ENCODE measurements around the gene TMEM87B.

The TMEM87B gene

GRCh38 chr2:112118148-112118547 lies 63.1 kb downstream of the TMEM87B start:
- TF ChIP-seq CTCF (conservative IDR thresholded peaks at IDR 0.05; ENCODE audit: low read depth, low read length) = peak; percentile 24
- DNase-seq (ENCODE audit: low read depth) = peak; percentile 9
- no peak overlapping the region for H3K4me3 ChIP-seq (ENCODE audit: low read depth, low read length)

GRCh38 chr2:112121682-112122254 lies 66.7 kb downstream of the TMEM87B start:
- peak; percentile 68 for TF ChIP-seq CTCF (conservative IDR thresholded peaks at IDR 0.05; ENCODE audit: low read depth, low read length)
- H3K4me3 ChIP-seq (ENCODE audit: low read depth, low read length) = no peak overlapping the region
- peak; percentile 84 for DNase-seq (ENCODE audit: low read depth)

GRCh38 chr2:112129060-112129459 lies 74.0 kb downstream of the TMEM87B start:
- no peak for TF ChIP-seq CTCF (conservative IDR thresholded peaks at IDR 0.05; ENCODE audit: low read depth, low read length)
- DNase-seq (ENCODE audit: low read depth) = no peak

DNA sequence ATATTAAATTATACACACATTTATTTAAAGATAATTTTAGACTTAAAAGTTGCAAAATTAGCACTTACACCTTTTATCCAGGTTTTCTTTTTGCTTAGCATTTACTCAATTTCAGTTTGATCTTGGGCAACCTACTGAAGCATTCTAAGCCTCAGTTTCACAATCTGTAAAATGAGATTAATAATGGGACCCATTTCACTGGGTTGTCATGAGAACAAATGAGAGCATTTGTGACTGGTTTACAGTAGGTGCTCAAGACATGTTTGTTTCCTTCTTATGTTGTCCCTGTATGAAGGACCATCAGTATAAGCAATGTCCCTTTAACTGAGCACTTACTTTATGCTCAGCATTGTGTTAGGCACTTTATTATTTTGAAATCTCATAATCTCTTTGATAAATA lies 78.3 kb downstream of the TMEM87B start:
- no peak for TF ChIP-seq CTCF (conservative IDR thresholded peaks at IDR 0.05; ENCODE audit: low read depth, low read length)
- DNase-seq (ENCODE audit: low read depth) = no peak
- H3K4me3 ChIP-seq (ENCODE audit: low read depth, low read length) = no peak overlapping the region

More at GRCh38 chr2:112129060-112129459, 74.0 kb downstream of the TMEM87B start:
- no peak overlapping the region for H3K4me3 ChIP-seq (ENCODE audit: low read depth, low read length)

DNA sequence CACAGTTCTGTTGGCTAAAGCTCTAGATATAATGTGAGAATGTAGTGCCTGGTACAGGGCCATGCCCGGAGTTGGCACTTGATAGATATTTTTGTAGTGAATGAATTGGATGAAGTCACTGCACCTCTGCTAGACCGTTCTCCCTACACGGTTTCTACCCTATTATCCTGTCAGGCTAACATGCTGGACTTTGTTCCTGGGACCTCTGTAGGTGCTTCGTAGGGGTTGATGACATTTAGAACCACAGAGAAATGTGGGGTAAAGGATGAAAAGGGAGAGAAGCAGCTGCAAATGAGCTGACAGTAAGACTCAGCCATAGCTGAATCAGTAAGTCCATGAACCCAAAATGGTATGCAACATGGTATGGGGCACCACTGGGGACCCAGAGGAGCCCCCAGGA lies 79.1 kb downstream of the TMEM87B start:
- no peak for DNase-seq (ENCODE audit: low read depth)
- no peak for TF ChIP-seq CTCF (conservative IDR thresholded peaks at IDR 0.05; ENCODE audit: low read depth, low read length)
- H3K4me3 ChIP-seq (ENCODE audit: low read depth, low read length) = no peak overlapping the region

- DNase-seq (ENCODE audit: low read depth) = no peak
- no peak for TF ChIP-seq CTCF (conservative IDR thresholded peaks at IDR 0.05; ENCODE audit: low read depth, low read length)
- no peak overlapping the region for H3K4me3 ChIP-seq (ENCODE audit: low read depth, low read length)
Measured at GRCh38 chr2:112136096-112136495, 81.0 kb downstream of the TMEM87B start.

DNA sequence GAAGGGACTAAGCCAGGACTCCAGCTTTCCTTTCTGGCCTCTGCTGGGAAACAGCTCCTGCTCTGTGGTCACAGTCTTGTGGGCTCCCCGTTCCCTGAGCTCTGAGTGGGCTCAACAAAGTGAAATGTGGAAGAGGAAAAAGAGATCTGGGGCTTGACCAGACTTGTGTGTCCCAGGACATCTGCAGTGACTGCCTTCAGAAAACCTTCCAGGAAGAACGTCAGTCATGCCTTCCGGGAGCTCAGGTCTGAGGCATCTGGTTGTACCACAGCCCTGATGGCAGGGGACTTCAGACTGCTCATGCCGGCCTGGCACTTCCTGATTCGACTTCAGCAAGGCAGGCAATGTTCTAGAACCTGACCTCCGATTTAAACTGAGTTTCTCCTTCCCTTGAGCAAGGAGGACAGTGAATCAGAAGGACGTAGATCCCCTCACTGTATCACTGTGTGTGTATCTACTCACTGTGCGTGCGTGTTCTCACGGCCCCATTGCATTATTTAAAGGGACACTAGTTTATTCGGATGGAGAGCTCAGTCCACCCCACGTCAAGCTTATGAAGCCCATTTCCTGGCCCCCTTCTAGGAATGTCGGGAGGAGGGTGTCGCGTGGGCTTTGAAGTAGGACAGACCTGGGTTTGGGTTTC lies 82.6 kb downstream of the TMEM87B start:
- peak; percentile 28 for DNase-seq (ENCODE audit: low read depth)
- H3K4me3 ChIP-seq (ENCODE audit: low read depth, low read length) = peak overlapping the region; percentile 55
- no peak for TF ChIP-seq CTCF (conservative IDR thresholded peaks at IDR 0.05; ENCODE audit: low read depth, low read length)

All from choroid plexus epithelial cell (primary cell).